GM12892 (cell line): ENCODE data around the gene MFAP4.

ENCODE experiments used
- DNase-seq: peaks from one replicate; pipeline ENCODE4 v3.0.0; 2011; ENCODE audit not compliant: insufficient read length
- FAIRE-seq: peaks from 2 replicates; lab custom pipeline; 2011; peaks lifted over from hg19 to GRCh38; lab: Jason Lieb, UNC
- POLR2A ChIP-seq: IDR thresholded peaks from 2 replicates; pipeline ENCODE4 v1.6.1; 2011; ENCODE audit warnings: low read depth, low read length, control low read depth
- POLR2AphosphoS5 ChIP-seq: IDR thresholded peaks from 2 replicates; pipeline ENCODE4 v1.6.1; 2011; ENCODE audit warnings: low read depth, low read length, control low read depth
- TAF1 ChIP-seq: IDR thresholded peaks from 2 replicates; pipeline ENCODE4 v1.6.1; 2011; ENCODE audit warnings: low read depth, mild to moderate bottlenecking, control low read depth, low read length, borderline replicate concordance

MFAP4 gene

DNA sequence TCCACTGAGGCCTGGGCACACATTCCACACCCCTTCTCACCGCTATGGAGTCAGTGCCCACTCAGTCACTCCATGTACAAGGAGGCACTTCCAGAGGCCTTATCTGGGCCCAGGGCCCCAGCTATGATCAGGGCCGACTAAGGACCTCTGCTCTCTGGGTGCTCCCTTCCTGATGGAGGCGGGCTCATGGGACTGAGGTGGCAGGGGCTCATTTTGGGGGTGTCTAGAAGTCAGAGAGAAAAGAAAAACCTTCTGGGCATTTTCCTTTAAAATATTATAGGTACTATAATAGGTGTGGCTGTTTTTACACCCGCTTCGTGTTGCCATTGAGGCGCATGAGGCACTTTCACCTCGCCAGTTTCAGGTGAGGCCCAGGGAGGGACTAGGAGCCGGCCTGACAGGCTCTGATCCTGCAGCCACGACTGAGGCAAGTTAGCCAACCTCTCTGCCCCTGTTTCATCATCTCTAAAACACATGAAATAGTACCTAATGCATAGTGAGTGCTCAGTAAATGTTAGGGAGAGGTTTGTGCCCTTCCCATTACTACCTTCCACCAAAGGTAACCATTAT, 38.8 kb downstream of the MFAP4 start:
- DNase-seq (no peak), FAIRE-seq (no peak)
- TF ChIP-seq TAF1: no peak
- no peak for TF ChIP-seq POLR2A
- TF ChIP-seq POLR2AphosphoS5: no peak

DNA sequence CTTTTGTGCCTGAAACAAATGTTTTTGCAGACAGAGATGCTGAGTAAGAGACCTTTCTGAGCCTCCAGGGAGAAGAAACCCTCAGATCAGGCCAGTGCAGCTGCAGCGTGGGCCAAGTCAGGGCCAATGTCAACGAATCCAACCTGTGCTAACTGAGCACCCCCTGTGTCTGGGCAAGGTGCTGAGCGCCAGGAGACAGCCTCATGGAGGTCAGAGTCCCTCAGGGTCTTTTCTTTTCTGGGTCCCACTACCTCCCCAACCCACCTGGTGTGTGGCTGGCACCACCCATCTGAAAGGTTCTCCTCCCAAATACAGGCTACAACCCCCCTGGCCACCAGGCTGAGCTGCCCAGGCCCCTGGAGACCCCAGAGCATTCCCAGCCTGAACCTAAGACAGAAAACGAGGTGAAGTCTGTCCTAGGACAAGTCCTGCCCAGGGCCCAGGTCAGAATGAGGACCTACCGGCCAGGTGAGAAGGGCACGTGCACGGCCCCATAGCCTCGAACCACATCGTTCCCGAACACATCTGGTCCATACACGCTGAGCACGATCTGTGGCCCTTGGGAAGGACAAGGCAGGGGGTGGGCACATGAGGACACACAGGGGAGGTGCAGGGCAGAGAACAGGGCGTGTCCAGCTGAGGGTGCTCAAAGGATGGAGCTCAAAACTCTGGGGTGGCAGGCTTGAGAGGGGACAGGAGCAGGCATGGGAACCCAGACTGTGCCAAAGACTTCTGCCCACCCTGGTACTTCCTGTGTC, 39.5 kb downstream of the MFAP4 start:
- DNase-seq (no peak), FAIRE-seq (no peak)
- TF ChIP-seq POLR2AphosphoS5: no peak
- TF ChIP-seq POLR2A: no peak

DNA sequence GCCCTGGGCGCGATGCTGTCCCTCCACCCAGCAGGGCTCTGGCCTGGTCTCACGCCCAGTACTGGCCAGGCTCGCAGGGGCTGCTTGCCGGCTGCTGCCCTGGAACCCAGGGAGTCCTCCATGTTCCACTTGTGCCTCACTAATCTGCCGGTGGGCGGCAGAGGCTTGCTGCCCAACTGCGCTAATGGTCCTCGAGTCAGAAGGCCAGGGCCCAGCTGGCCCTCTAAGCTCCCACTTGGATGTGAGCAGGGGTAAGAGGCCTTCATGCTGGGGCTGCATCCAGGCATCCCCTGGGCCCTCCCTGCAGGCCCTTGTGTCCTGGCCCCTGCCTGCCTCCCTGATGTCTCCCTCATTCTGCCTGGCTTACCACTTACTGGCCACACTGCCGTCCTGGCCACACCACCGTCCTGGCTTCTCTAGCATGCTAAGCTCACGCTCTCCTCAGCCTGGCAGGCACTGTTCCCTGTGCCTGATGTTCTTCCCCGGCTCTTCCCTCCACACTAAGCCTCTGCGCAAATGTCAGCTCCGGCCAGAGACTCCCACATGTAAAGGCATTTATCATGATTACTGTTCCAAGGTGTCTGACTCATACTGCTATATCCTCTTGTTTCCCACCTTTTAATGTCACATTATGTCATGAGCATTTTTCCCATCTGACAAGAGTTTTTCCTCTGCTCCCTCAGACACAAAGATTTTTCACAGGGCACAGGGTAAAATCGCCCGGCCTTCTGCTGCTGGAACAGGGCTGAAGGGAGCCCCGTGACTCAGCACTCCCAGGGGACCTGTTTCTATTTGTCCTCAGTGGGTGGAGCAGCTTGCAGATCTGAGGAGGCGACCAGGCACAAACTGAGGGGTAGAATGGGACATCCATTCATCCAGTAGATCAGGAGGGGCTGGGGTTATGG, 40.4 kb downstream of the MFAP4 start:
- FAIRE-seq (no peak), DNase-seq (no peak)
- TF ChIP-seq POLR2A (no peak), POLR2AphosphoS5 (no peak)

- no peak for FAIRE-seq
- TF ChIP-seq POLR2A (no peak), POLR2AphosphoS5 (no peak), TAF1 (no peak)
- DNase-seq: no peak
These were observed 41.3 kb downstream of the MFAP4 start for GRCh38 chr17:19345486-19346350.

DNA sequence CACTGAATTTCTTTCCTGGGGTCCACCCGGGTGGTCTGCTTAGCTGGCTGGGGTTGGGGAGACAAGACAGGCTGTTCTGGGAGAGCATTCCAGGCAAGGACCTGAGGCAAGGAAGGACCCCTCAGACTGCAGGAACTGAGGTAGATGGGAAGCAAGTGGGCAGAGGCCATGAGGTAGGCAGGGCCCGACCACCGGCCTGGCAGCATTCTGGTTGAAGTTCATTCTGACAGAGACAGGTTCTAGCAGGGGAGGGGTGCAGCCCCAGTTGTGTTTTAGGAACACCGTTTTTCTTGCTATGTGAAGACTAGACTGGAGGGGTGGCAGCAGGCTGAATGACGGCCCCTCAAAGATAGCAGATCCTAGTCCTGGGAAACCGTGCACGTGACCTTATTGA, 41.9 kb downstream of the MFAP4 start:
- no peak for FAIRE-seq
- DNase-seq: no peak
- TF ChIP-seq POLR2AphosphoS5 (no peak), POLR2A (no peak), TAF1 (no peak)

- DNase-seq (no peak), FAIRE-seq (no peak)
- TF ChIP-seq POLR2AphosphoS5: no peak
- no peak for TF ChIP-seq POLR2A
- TF ChIP-seq TAF1: no peak
These were observed 42.5 kb downstream of the MFAP4 start for GRCh38 chr17:19344311-19345066.

GRCh38 chr17:19343671-19344151, 43.3 kb downstream of the MFAP4 start:
- FAIRE-seq (no peak), DNase-seq (no peak)
- TF ChIP-seq POLR2AphosphoS5: no peak
- no peak for TF ChIP-seq POLR2A
- no peak for TF ChIP-seq TAF1

- TF ChIP-seq POLR2A: no peak
- no peak for TF ChIP-seq POLR2AphosphoS5
- TF ChIP-seq TAF1: no peak
- DNase-seq: no peak
These were observed 43.7 kb downstream of the MFAP4 start for GRCh38 chr17:19343256-19343630.

GRCh38 chr17:19342611-19343255, 44.3 kb downstream of the MFAP4 start:
- no peak for FAIRE-seq
- TF ChIP-seq POLR2A: no peak
- TF ChIP-seq TAF1: no peak
- TF ChIP-seq POLR2AphosphoS5: no peak

More at GRCh38 chr17:19343256-19343630, 43.7 kb downstream of the MFAP4 start:
- FAIRE-seq: no peak

More at GRCh38 chr17:19342611-19343255, 44.3 kb downstream of the MFAP4 start:
- DNase-seq: no peak
